Measurements from ENCODE around the gene EWSR1.
"Not testable (repeated sequence)": the region's sequence is repeated elsewhere in the genome, so short reads cannot be mapped to it uniquely, and the experiment has no call there.

Gene EWSR1

GRCh38 chr22:29337631-29338284, 69.7 kb downstream of the EWSR1 start:
- no peak for DNase-seq (ENCODE audit: low read depth)

- DNase-seq (ENCODE audit: low read depth): no peak
These were observed 70.3 kb downstream of the EWSR1 start for GRCh38 chr22:29338398-29338797.

GRCh38 chr22:29339381-29340235, 71.5 kb downstream of the EWSR1 start:
- DNase-seq (ENCODE audit: low read depth): no peak

DNA sequence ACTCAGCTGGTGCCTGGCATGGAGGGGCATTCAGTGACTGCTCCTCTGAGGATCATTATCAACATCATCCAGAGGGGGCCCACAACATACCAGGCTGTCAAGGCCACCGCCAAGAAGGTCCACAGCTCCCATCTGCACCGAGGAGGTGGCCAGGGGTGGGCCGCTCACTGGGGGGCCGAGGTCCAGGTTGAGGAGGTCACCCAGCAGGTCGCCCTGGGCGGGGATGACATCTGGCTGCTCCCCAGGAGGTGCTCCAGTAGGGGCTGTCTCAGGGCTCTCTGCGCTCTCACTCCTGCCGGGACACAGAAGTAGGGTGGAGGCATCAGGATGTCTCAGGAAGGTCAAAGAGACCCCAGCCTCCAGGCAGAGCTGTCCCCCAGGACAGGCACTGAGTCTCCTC, 72.5 kb downstream of the EWSR1 start:
- DNase-seq (ENCODE audit: low read depth): no peak

- no peak for DNase-seq (ENCODE audit: low read depth)
These were observed 73.2 kb downstream of the EWSR1 start for GRCh38 chr22:29341056-29341848.

DNA sequence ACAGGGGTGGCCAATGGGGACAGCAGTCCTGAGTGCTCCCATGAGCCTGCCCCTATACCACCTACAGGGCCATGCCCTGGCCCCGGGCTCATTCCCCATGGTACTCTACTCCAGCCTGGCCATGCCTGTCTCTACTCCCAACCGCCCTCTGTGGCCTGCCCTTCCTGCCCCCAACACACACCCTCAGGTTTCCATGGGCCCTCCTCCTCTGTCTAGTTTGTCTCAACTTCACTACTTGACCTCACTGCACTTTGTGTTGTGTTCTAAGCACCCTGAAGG, 73.7 kb downstream of the EWSR1 start:
- DNase-seq (ENCODE audit: low read depth): no peak

GRCh38 chr22:29342177-29342576, 74.1 kb downstream of the EWSR1 start:
- DNase-seq (ENCODE audit: low read depth): no peak

DNA sequence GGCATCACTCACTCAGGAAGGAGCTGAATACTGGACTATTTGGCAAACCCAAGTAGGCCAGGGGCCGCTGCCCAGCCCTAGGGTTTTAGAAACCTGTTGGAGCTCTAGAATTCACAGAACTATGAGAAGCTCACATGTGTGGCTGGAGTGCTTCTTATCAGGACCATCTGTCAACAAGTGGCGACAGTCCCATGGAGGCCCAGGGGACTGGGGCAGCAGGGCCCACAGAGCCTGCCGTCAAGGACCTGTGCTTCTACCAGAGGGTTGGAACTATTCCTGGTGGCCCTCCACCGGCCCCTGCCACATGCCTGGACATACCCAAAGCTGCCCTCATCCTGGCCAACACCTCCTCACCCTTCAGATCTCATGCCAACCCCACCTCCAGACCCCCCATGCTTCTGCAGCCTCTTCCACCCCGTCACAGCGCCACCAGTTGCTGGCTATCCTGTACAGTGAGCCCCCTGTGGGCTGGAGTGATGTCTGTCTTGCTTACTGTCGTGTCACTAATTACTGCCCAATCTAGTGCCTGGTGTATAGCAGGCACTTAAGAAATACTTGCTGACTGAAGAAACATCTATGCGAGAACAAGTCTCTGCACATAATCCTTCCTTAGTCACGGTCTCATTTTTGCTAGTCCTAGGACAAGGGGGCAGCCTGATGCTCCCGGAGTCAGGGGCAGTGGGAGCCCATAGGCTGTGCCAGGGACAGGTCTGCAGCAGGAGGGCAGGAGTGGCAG, 74.7 kb downstream of the EWSR1 start:
- DNase-seq (ENCODE audit: low read depth): no peak

DNA sequence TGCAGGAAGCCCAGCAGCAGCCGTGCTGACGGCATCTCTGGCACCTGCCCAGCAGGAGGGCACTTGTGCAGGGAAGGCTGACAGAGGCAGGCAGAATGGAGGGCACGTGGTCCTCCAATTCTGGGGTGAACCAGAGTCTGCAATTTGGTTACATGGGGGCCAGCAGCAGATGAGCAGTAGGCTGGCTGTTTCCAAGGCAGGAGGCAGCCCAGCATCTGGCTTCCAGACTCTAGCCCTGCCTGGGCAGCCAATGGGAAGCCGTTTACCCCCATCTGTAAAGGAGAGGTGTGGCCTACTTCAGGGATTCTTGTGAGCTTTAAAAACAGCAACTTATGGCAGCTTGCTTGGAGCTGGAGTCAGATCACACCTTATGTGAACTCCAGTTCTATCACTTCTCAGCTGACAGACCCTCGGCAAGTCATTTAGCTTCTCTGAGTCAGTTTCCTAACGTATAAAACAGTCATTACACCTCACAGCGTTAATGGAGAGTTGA, 75.3 kb downstream of the EWSR1 start:
- no peak for DNase-seq (ENCODE audit: low read depth)

- no peak for DNase-seq (ENCODE audit: low read depth)
These were observed 76.1 kb downstream of the EWSR1 start for GRCh38 chr22:29344137-29344536.

DNA sequence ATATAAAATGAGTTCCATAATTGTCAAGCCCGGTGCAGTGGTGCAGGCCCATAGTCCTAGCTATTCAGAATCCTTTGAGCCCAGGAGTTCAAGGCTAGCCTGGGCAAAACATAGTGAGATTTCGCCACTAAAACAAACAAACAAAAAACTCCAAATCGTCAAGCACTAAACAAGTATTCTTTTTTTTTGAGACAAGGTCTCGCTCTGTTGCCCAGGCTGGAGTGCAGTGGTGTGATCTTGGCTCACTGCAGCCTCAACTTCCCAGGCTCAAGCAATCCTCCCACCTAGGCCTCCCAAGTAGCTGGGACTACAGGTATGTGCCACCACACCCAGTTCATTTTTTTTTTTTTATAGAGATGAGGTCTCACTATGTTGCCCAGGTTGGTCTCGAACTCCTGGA, 76.8 kb downstream of the EWSR1 start:
- not testable (repeated sequence) for DNase-seq (ENCODE audit: low read depth)

DNA sequence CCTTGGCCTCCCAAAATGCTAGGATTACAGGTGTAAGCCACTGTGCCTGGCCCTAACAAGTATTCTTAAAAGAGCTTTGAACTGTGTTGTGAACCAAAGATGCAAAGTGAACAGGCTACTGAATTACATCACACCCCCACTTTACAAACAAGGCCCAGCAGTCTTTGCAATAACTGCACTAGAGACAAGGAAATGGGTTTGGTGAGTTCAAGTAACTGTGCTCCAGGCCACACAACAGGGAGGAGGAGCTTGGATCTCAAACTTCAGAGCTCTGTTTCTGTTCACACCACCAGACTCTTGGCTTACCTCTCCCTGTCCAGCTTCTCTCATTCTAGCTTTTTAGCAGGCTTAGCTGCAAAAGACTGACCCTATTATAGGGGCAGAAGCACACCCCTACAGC, 77.9 kb downstream of the EWSR1 start:
- DNase-seq (ENCODE audit: low read depth): no peak

DNA sequence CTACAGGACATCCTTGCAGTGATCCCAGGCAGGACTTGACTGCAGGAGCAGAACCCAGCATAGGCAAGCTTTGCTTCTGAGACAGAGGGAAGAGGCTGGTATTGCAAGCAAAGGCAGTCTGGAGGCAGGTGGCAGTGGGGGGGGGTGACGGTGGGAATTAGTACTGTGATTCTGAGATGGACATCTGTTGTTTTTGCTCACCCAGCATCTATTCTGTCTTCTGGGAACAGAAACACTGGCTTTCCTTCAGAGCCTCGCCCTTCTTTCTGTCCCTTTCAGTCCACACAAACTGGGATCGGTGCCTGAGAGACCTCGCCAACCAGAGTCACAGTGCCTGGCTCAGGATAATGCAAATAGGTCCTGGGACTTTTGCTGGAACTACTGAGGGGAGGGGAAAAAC, 78.6 kb downstream of the EWSR1 start:
- DNase-seq (ENCODE audit: low read depth): no peak

DNA sequence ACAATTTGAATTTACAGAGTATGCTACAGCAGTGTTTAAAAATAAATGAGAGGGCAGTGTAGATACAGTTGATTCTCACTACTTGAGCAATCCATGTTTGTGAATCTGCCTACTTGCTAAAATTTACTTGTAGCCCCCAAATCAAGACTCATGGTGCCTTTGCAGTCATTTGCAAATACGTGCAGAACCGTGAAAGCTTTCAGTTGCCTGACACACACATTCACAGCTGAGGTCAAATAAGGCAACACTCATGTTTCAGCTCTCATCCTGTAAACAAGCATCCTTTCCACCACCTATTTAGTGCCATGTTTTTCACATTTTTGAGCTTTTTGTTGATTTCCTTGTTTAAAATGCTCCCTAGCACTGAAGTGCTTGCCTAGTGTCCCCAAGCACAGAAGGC, 80.0 kb downstream of the EWSR1 start:
- DNase-seq (ENCODE audit: low read depth): no peak

DNA sequence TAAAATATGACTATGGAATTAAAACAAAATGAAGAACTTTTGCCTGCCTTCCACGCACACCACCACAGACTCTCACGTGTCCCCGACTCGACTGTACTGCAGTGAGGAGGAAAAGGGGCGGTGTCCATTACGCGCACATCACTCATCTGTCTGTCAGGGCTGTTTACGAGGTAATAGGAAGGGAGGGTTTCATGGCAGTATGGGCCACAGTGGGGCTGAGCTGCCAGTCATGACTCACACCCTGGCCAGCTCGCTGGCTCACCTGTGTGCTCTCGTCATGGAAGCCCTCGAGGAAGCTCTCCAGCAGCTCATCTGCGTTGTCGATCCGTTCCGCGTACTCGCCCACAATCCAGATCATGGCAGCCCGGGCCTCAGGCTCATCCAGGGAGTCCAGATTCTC, 80.9 kb downstream of the EWSR1 start:
- no peak for DNase-seq (ENCODE audit: low read depth)

All from CMK (cell line).